HG03469 (cell line): ENCODE results near the gene WDFY2.

Source experiments
- ATAC-seq: cut with Tn5 transposase; IDR thresholded peaks from one replicate; pipeline ENCODE4 v1.9.1; 2021; ENCODE audit warnings: mild to moderate bottlenecking, moderate library complexity, moderate number of reproducible peaks; ENCODE audit not compliant: unreplicated experiment

The WDFY2 gene

DNA sequence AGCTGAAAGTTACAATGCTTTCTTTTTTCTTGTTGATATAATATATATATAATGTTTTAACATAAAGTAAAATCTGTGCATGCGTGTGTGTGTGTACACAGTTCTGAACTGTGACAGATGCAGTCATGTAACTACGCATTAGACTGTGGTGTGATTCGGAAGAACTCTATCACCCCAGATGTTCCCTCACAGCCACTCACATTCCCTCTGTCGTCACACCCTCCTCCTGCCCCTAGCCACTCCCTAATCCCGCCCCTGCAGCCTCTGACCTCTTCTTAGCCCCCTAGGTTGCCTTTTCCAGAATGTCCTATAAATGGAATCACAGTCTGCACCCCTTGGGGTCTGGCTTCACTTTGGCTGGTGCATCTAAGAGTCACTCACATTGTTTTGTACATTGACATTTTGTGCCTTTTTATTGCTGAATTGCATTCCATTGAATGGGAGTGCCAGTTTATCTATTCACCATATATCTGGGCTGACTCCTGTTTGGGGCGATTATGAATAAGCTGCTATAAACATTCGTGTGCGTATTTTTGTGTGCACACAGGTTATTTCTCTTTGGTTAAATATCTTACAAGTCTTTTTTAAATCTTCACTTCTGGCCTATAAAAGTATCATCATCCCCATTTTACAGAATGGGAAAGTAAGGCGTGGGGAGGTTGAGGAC, 199.3 kb downstream of the WDFY2 start:
- ATAC-seq = no peak

DNA sequence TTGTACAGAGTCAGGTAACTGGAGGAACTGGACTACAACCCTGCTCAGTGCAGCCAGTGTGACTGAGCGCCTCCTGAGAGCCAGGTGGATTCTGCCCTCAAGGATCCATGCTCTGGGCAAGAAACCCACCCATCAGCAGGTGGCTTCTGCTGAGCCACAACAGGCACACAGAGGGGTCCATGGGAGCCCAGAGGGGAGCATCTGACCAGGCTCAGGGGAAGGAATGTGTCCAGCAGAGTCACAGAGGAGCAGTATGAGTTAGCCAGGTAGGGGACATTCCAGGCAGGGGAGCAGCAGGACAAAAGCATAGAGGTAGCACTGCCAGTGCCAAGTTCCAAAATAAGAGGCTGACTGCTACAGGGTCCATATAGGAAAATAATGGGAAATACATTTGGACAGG, 199.8 kb downstream of the WDFY2 start:
- no peak for ATAC-seq

DNA sequence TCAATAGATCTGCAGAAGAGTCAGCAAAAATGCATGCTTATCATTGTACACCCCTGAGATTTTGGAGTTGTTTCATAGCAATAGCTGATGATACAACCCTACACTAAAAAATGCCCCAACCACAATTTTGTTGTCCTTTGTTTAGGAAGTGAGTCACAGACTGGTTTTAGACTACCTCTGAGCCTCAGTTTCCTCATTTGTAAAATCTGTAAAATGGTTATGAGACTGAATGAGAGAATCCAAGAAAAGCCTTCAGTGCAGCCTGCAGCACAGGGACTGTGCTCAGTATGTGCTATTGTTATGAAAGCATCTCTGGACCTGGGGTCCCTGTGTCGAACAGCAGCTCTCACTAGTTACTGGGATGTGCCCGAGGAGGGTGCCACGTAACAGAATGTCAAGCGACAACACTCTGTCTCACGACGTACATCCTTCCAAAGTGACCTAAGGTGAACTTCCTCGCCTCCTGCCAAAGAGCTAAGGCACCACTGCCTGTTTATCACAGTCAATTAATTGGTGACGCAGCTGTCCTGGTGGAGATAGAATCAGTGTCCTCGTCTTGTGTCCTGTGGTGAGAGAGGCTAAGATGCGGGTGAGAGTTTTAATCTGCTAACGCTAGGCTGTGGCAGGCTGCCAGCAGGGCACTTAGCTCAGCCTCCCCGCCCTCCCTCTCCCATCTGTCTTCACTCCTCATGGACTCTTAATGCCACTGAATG, 201.6 kb downstream of the WDFY2 start:
- ATAC-seq = no peak

GRCh38 chr13:51786425-51787265, 202.4 kb downstream of the WDFY2 start:
- no peak for ATAC-seq

- peak; percentile 39 for ATAC-seq
Measured at GRCh38 chr13:51793570-51794271, 209.5 kb downstream of the WDFY2 start.

DNA sequence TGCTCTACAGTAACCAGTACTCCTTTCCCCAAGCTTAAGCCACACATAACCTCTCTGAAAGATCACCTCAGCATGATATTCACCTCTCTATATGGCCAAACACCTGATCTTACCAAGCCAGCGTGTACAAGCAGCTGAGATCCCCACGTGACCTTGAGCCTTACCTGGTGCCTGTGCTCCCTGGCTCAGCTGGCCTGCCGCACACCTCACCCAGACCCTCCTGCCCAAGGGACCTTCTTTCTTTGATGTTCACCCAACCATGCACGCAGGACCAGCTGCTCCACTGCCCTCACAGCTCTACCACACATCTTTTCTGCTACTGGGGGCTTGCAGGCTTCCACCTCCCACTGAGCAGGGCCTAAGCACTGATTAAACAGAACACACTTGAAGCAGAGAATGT, 210.7 kb downstream of the WDFY2 start:
- no peak for ATAC-seq

DNA sequence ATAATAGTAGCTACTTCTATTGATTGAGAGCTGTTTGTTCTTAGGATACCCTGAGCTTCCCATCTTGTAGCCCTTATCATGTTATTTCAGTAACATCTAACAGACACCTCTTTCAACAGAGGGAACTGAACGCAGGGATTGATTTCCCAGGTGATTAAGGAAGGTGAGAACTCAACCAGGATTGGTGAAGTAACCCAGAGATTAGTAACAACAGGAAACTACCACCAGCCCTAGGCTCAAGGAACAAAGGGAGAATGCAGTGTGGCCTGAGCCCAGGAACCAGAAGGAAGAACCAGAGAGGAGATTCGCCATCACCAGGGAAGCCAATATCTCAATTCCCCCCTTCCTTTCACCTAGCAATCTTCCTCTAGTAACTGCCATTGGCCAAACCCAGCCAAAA, 211.2 kb downstream of the WDFY2 start:
- no peak for ATAC-seq

- ATAC-seq = no peak
Measured at GRCh38 chr13:51796546-51796945, 212.3 kb downstream of the WDFY2 start.

DNA sequence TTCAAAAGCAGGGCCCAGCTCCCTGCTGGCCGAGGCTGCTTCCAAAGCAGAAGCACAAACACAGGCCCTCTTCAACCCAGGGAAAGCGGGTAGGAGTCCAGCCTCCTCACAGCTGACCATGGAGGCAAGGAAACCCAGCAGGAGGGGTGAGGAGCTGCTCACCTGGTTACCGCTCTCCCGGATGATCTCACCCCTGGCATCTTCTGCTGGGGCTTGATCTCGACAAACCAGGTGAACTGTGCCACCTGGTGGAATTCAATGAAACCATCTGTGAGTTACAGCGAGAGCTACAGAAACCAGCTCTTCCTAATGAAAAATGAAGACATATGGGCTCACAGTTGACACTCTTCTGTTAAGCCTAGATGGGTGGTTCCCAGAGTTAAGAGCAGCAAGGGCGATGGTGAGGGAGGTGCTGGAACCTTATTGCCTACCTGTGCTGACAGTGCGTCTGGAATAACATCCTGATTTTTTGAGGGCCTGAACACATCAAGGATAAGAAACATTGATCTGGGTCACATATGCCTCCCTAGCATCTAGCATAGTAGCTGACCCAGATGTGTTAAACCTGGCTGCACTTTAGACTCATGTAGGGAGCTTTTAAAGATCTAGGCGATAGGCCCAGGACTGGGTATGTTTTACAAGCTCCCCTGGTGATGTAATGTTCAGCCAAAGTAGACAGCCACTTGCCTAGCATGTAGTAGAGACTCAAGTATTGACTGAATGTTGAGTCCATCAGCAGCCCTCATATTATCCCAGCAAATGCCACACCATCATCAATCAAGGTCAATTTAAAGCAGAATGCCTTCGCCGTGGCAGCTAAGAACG, 213.6 kb downstream of the WDFY2 start:
- peak; percentile 35 for ATAC-seq

DNA sequence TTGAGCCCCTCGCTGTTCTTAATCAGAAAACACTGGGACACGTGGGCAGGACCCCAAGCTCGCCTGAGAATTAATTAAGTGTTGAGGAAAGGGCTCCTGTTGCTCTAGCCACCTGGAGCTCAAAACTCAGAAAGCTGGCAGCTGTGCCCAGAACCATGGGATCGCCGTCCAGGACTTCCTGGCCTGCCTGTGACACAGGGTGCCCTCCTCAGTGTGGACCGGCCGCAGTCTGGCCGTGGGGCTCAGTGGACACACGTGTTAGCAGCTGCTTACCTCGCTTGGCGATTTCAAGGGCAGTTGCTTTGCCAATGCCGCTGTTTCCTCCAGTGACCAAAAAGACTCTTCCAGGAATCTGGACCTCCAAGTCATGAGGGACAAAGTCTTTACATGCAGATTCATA, 215.0 kb downstream of the WDFY2 start:
- ATAC-seq = no peak

- ATAC-seq = no peak
Measured at GRCh38 chr13:51800486-51800885, 216.2 kb downstream of the WDFY2 start.

- ATAC-seq = no peak
Measured at GRCh38 chr13:51801631-51802099, 217.4 kb downstream of the WDFY2 start.

DNA sequence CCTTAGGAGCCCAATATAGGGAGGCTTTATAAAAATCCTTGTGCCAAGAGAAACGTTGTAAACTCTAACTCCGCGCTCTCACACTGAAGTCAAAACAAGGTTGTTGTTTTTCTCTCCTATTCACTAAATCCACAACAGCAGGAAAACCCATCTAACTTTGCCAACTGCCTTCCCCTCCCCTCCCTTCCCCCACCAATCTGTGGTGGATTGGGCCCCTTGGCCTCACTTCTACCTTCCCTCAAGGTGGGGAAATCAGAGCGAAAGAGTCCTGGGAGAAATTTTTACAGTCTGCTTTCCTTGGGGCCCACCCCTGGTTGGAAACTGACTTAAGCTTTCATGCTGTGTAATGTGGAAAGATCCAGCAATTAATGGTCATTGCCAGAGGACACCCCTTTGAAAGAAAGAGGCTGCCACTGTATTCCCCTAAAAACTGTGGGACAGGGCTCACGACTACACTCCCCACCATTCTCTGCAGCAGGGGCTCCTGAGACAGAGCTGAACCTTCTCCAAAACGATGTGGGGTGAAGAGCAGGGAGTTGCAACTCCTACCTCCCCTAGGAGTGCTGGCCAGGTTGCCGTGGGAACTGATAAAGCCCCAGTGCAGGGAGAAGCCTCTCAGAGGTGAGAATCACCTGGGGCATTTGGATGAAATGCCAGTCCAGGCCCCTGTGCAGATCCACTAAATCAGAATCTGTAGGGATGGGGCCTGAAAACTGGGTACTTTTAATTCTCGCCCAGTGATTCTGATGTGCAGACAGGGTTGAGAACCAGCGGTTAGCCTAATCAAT, 218.6 kb downstream of the WDFY2 start:
- ATAC-seq = no peak

- ATAC-seq = peak; percentile 66
Measured at GRCh38 chr13:51803422-51804294, 219.4 kb downstream of the WDFY2 start, which contains the start of gene DHRS12. DHRS12 (minus strand) TSS chr13:51804163; CDS start chr13:51799659, 4,504 bp downstream.

- no peak for ATAC-seq
Measured at GRCh38 chr13:51804295-51805172, 220.3 kb downstream of the WDFY2 start.

DNA sequence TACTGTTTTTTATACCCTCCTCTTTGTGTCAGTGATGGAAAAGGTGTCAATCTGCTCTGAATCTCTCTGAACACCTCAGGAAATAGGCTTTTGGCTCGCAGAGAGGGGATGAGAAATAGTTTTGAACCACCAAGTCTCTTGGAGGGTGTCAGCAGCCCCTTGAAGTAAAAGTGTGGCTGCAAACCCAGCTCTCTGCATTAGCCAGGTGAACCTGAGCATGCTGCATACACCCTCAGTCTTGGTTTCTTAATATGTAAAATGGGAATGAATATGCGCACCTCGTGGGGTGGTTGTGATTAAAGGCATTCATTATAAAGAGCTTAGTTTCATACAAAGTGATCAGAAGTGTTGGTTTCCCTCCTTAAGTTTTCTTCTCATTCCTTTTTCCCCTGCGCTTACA, 221.1 kb downstream of the WDFY2 start:
- ATAC-seq = no peak

DNA sequence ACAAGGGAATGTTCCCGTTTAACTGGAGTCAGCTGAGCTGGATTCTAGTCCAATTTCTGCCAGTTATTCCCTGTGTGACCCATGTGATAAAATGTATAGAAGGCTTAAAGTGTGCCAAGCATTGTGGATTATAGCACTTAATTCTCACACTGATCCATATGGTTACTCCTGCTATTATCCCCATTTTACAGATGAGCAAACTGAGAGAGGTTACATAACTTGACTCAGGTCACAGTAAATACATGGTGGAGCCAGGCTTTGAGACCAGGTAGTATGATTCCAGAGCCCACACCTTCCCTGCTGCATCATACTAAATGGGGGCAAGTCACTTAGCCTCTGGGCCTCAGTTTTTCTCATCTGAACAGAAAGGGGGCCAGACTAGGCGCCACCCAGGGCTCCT, 221.7 kb downstream of the WDFY2 start:
- no peak for ATAC-seq
